GM12865 (cell line): ENCODE data around the gene ASB2.

Source experiments
- DNase-seq: peaks from one replicate; pipeline ENCODE4 v3.0.0; 2010; ENCODE audit warnings: low read depth
- H3K4me3 ChIP-seq: 2 replicates; pipeline ENCODE4 v1.5.1; 2011; ENCODE audit warnings: mild to moderate bottlenecking, low read depth, low read length, control low read depth
- CTCF ChIP-seq: IDR thresholded peaks from 2 replicates; pipeline ENCODE4 v1.5.1; 2011; ENCODE audit warnings: low read length, control low read depth, low read depth, inconsistent platforms; ENCODE audit not compliant: insufficient read depth; ENCODE audit errors: missing control alignments

The ASB2 gene

GRCh38 chr14:94020267-94020666 lies 43.9 kb upstream of the ASB2 start:
- no peak overlapping the region for H3K4me3 ChIP-seq
- no peak for DNase-seq
- no peak for TF ChIP-seq CTCF

- no peak for TF ChIP-seq CTCF
- no peak overlapping the region for H3K4me3 ChIP-seq
- no peak for DNase-seq
These were observed 43.0 kb upstream of the ASB2 start for GRCh38 chr14:94019329-94019728.

GRCh38 chr14:94018308-94018707 lies 41.9 kb upstream of the ASB2 start:
- no peak for TF ChIP-seq CTCF

GRCh38 chr14:94016446-94016976 lies 40.1 kb upstream of the ASB2 start:
- DNase-seq: no peak
- no peak overlapping the region for H3K4me3 ChIP-seq
- TF ChIP-seq CTCF: no peak

More at GRCh38 chr14:94018308-94018707, 41.9 kb upstream of the ASB2 start:
- DNase-seq: no peak
- H3K4me3 ChIP-seq: no peak overlapping the region

GRCh38 chr14:94015223-94015622 lies 38.9 kb upstream of the ASB2 start:
- no peak for DNase-seq
- no peak for TF ChIP-seq CTCF
- H3K4me3 ChIP-seq: no peak overlapping the region

GRCh38 chr14:94014382-94014781 lies 38.0 kb upstream of the ASB2 start:
- no peak for DNase-seq
- H3K4me3 ChIP-seq: no peak overlapping the region
- no peak for TF ChIP-seq CTCF

GRCh38 chr14:94011795-94012194 lies 35.4 kb upstream of the ASB2 start:
- no peak for TF ChIP-seq CTCF
- peak; percentile 65 for DNase-seq

More at GRCh38 chr14:94011795-94012194, 35.4 kb upstream of the ASB2 start:
- H3K4me3 ChIP-seq: no peak overlapping the region
